ENCODE measurements around the gene GORASP1. TPM values are rescaled to one million over a fixed set of nuclear protein-coding genes. Genes with fewer than 3 reads are reported as not detected.

The GORASP1 gene
- total RNA-seq, 6 experiments from 2014 or later, result 27.8 to 35.5 (median 33.1) TPM

- no peak for DNase-seq
- intact Hi-C loops (cut with DNase I), result no loop called here
- no peak overlapping the region for H3K27ac ChIP-seq
Measured at GRCh38 chr3:39134305-39134704, 26.9 kb upstream of the GORASP1 start.

DNA sequence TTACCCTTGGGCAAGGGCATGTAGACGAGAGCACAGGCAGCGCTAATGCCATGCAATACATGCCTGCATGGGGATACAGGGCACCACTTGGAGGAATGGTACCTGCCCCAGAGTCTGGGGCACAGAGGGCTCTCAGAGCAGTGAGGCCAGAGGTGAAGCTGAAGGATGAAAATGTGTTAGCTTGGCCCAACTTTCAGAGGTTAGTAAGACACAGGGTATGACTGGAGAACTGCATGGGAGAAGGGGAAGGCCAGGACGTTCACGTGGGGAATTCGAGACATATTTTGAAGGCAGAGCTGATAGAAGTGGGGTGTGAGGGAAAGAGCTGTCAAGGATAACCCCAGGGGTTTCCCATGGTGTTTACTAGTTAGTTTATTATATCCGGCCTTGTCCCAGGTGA is 26.4 kb upstream of the GORASP1 start:
- intact Hi-C loops (cut with DNase I), result no loop called here
- H3K4me1 ChIP-seq, result no peaks in the 10 kb centered on the region
- H3K9me3 ChIP-seq, result no peaks in the 10 kb centered on the region
- TF ChIP-seq CTCF (IDR thresholded peaks at IDR 0.05), result no peak
- WGBS (ENCODE audit: insufficient coverage, low coverage, low lambda C conversion rate, missing lambda C conversion rate), result 72% methylated on average over 4 of the region's 6 CpGs
- no peak for ATAC-seq
- H3K27ac ChIP-seq, result no peak overlapping the region
- no peak for DNase-seq
- no peak overlapping the region for H3K4me3 ChIP-seq
- no peaks in the 10 kb centered on the region for H3K27me3 ChIP-seq
- H3K36me3 ChIP-seq, result no peaks in the 10 kb centered on the region

More at GRCh38 chr3:39134305-39134704, 26.9 kb upstream of the GORASP1 start:
- H3K4me3 ChIP-seq, result no peak overlapping the region
- H3K27me3 ChIP-seq, result no peaks in the 10 kb centered on the region
- TF ChIP-seq POLR2A (IDR thresholded peaks at IDR 0.05) (no peak), CTCF (IDR thresholded peaks at IDR 0.05) (no peak)
- H3K4me1 ChIP-seq, result no peaks in the 10 kb centered on the region
- H3K9me3 ChIP-seq, result no peaks in the 10 kb centered on the region
- WGBS (ENCODE audit: insufficient coverage, low coverage, low lambda C conversion rate, missing lambda C conversion rate), result 100% methylated on average over 2 of the region's 7 CpGs
- no peak for ATAC-seq
- no peaks in the 10 kb centered on the region for H3K36me3 ChIP-seq

GRCh38 chr3:39133093-39133490 is 25.7 kb upstream of the GORASP1 start:
- no peaks in the 10 kb centered on the region for H3K4me1 ChIP-seq
- intact Hi-C loops (cut with DNase I), result no loop called here
- no peak for DNase-seq
- no peak for ATAC-seq
- no peaks in the 10 kb centered on the region for H3K27me3 ChIP-seq
- no peak overlapping the region for H3K4me3 ChIP-seq
- no peak for TF ChIP-seq CTCF (IDR thresholded peaks at IDR 0.05)
- TF ChIP-seq POLR2A (IDR thresholded peaks at IDR 0.05), result no peak
- no peaks in the 10 kb centered on the region for H3K9me3 ChIP-seq
- H3K36me3 ChIP-seq, result no peaks in the 10 kb centered on the region
- WGBS (ENCODE audit: insufficient coverage, low coverage, low lambda C conversion rate, missing lambda C conversion rate), result no CpG with 5 or more reads among the region's 1 CpG
- H3K27ac ChIP-seq, result no peak overlapping the region

- TF ChIP-seq CTCF (IDR thresholded peaks at IDR 0.05) (no peak), POLR2A (IDR thresholded peaks at IDR 0.05) (no peak)
- Histone ChIP-seq H3K4me3 (no peak overlapping the region), H3K27me3 (no peaks in the 10 kb centered on the region), H3K4me1 (no peaks in the 10 kb centered on the region), H3K36me3 (no peaks in the 10 kb centered on the region), H3K27ac (no peak overlapping the region), H3K9me3 (no peaks in the 10 kb centered on the region)
- intact Hi-C loops (cut with DNase I), result no loop called here
- ATAC-seq (no peak), DNase-seq (no peak)
- 79% methylated on average over 9 of the region's 11 CpGs for WGBS (ENCODE audit: insufficient coverage, low coverage, low lambda C conversion rate, missing lambda C conversion rate)
Measured at GRCh38 chr3:39132096-39133092, 25.0 kb upstream of the GORASP1 start.
